Aorta (tissue), 5 donors: ENCODE data around the gene LBR. TPM values are rescaled to one million over a fixed set of nuclear protein-coding genes. Genes with fewer than 3 reads are reported as not detected.
A peak's percentile ranks its signal among the peaks of the same experiment; 100 is the strongest.

Source experiments
- ATAC-seq: fragments of 200-7000 bp; cut with Tn5 transposase; one replicate; pipeline ENCODE4 v1.9.1; 2022; ENCODE audit warnings: moderate library complexity; ENCODE audit not compliant: low FRiP score
- DNase-seq, 2 donors: peaks; one replicate each; pipeline ENCODE4 v3.0.0-alpha.2; 2020
- H3K27ac ChIP-seq, 2 donors: one replicate each; pipeline ENCODE4 v1.5.1; 2013; ENCODE audit warnings: low read length in 2 of 2, mild to moderate bottlenecking in 2 of 2, moderate library complexity in 2 of 2, control low read depth in 1 of 2, inconsistent platforms in 1 of 2, low read depth in 1 of 2
- H3K27me3 ChIP-seq, 2 donors: one replicate each; pipeline ENCODE4 v1.6.1; 2013; ENCODE audit warnings: control low read depth in 1 of 2, low read length in 1 of 2, mild to moderate bottlenecking in 1 of 2, moderate library complexity in 1 of 2; ENCODE audit not compliant: insufficient read depth in 2 of 2, control insufficient read depth in 1 of 2
- H3K36me3 ChIP-seq, 2 donors: one replicate each; pipeline ENCODE4 v1.6.1; 2013; ENCODE audit warnings: control low read depth in 1 of 2, low read length in 1 of 2, mild to moderate bottlenecking in 1 of 2; ENCODE audit not compliant: insufficient read depth in 2 of 2, control insufficient read depth in 1 of 2
- H3K4me1 ChIP-seq, 2 donors: one replicate each; pipeline ENCODE4 v1.6.1; 2013; ENCODE audit warnings: low read length in 2 of 2, control low read depth in 1 of 2, mild to moderate bottlenecking in 1 of 2, moderate library complexity in 1 of 2; ENCODE audit not compliant: insufficient read depth in 2 of 2, control insufficient read depth in 1 of 2
- H3K4me3 ChIP-seq, 2 donors: one replicate each; pipeline ENCODE4 v1.5.1; 2013; ENCODE audit warnings: low read length in 2 of 2, control low read depth in 1 of 2, mild to moderate bottlenecking in 1 of 2
- H3K9me3 ChIP-seq: one replicate; pipeline ENCODE4 v1.6.1; 2013; ENCODE audit warnings: mild to moderate bottlenecking, low read length; ENCODE audit not compliant: control insufficient read depth
- WGBS, 2 donors: extraction: QIAGEN DNeasy Blood & Tissue Kit; methylation state at CpG; one replicate each; pipeline ENCODE4 v1.1.7; 2013; 5-methylcytosine and 5-hydroxymethylcytosine counted together
- intact Hi-C, 2 donors: fragments of 100-400 bp; cut with DNase I; formaldehyde crosslinking; loops; one replicate each; pipeline versions ENCODE4 v1.14.2 to v1.15.0; 2022
- polyA plus RNA-seq, 2 donors: library from polyadenylated mRNA; stranded (reverse); fragments of 200-250 nt; gene quantifications; one replicate each; pipeline ENCODE4 v1.2.3, GENCODE V29; 2013
- total RNA-seq, 2 donors: library from RNA; stranded (reverse); fragmentation: NEBNext Ultra II Directional; extraction: Animal tissue kit (Norgen Biotek cat#: 25700); gene quantifications; one replicate each; pipeline ENCODE4 v1.2.1, GENCODE V29; 2021
- donor health status: healthy with polysubstance abuse.
- donor health status: Bipolar disorder and iron deficiency.
- donor health status: DM: no; HTN: no; CAD: no.
- donor health status: DM: no; HTN: no; CAD: no.
- donor health status: DM: yes; HTN: yes; CAD: no.

LBR gene
- total and polyA plus RNA-seq, 4 donors: 8.5 to 48.4 (median 29.2) TPM

- no peaks in the 10 kb centered on the region for H3K9me3 ChIP-seq
- WGBS, 2 donors: 94 to 96% methylated on average over 9 of the region's 9 CpGs
- ATAC-seq: no peak
- no peak overlapping the region for H3K27ac ChIP-seq
- no peak for DNase-seq
- H3K4me3 ChIP-seq: no peak overlapping the region
- intact Hi-C loops: no loop called here
- H3K36me3 ChIP-seq: no peaks in the 10 kb centered on the region
- H3K4me1 ChIP-seq: peaks cover 0 to 3% of the 10 kb centered on the region in 2 donors
- no peaks in the 10 kb centered on the region for H3K27me3 ChIP-seq
These were observed 21.4 kb upstream of the LBR start for GRCh38 chr1:225449261-225449660.

GRCh38 chr1:225448146-225448805, 20.4 kb upstream of the LBR start:
- intact Hi-C loops: no loop called here
- ATAC-seq (no peak), DNase-seq (no peak)
- Histone ChIP-seq H3K27ac (peak overlapping the region in 1 of 2 donors; percentile 52), H3K9me3 (no peaks in the 10 kb centered on the region), H3K27me3 (no peaks in the 10 kb centered on the region), H3K4me3 (no peak overlapping the region), H3K4me1 (no peaks in the 10 kb centered on the region), H3K36me3 (no peaks in the 10 kb centered on the region)
- 32 to 33% methylated on average over 9 of the region's 9 CpGs for WGBS, 2 donors

DNA sequence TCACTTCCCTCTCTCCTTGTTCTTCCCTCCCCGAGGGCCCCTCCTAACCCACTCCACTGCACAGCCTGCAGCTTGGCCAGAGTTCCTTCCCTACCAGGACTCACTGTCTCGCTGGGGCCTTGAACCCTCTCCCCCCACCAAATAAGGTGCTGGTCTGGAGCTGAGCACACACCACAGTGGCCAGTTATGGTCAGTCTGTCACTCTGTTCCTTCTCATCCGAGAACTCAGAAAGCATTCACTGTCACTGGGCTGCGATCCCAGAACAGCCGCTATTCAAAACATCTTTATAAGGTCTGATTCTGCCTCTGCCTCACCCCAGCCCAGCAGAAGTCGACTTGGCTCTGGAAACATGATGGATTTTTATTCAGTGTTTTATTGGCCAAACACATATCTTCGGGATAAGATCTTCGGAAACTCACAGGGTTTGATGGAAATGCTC, 19.8 kb upstream of the LBR start:
- peak in 1 of 2 donors; percentile 69 for DNase-seq
- intact Hi-C loops: no loop called here
- H3K9me3 ChIP-seq: no peaks in the 10 kb centered on the region
- no peak overlapping the region for H3K4me3 ChIP-seq
- H3K4me1 ChIP-seq: no peaks in the 10 kb centered on the region
- WGBS, 2 donors: 3 to 4% methylated on average over 8 of the region's 8 CpGs
- ATAC-seq: peak; percentile 80
- no peak overlapping the region for H3K27ac ChIP-seq
- H3K36me3 ChIP-seq: no peaks in the 10 kb centered on the region
- H3K27me3 ChIP-seq: no peaks in the 10 kb centered on the region

DNA sequence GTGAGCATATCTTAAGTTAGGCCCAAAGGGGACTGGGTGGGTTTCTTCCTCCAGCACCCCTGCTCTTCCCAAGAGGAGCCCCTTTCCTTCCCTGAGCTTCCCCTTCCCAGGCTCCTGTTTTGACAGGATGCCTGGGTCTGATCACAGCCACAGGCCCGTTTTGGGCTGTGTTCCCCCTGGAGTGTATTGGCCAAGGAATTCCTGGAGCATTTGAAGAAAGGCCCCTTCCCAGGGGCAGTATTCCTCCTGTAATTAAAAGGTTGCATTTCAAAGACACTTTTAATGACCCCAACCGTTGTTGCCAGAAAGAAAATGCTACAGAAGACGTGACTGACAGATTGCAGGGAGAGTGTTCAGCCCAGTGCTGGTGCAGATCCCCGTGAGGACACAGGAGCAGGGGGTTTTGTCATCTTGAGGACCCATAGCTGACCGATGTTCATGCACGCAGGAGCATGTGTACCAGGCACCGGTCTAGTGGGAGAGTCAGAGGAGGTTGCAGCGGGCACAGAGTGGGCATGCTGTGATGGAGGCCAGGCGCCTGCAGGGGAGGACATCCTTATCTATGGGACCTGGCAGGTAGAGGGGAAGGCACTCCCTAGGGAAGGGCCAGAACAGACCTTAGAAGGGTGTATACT, 19.3 kb upstream of the LBR start:
- no peak for DNase-seq
- no peak for ATAC-seq
- intact Hi-C loops: no loop called here
- H3K27me3 ChIP-seq: no peaks in the 10 kb centered on the region
- H3K36me3 ChIP-seq: no peaks in the 10 kb centered on the region
- H3K4me1 ChIP-seq: no peaks in the 10 kb centered on the region
- no peaks in the 10 kb centered on the region for H3K9me3 ChIP-seq
- H3K4me3 ChIP-seq: no peak overlapping the region
- WGBS, 2 donors: 71% methylated on average over 9 of the region's 9 CpGs
- H3K27ac ChIP-seq: no peak overlapping the region

- ATAC-seq (no peak), DNase-seq (no peak)
- Histone ChIP-seq H3K9me3 (no peaks in the 10 kb centered on the region), H3K36me3 (no peaks in the 10 kb centered on the region), H3K27me3 (no peaks in the 10 kb centered on the region), H3K4me3 (no peak overlapping the region), H3K27ac (no peak overlapping the region), H3K4me1 (no peaks in the 10 kb centered on the region)
- intact Hi-C loops: no loop called here
- WGBS, 2 donors: 77 to 81% methylated on average over 7 of the region's 7 CpGs
These were observed 18.7 kb upstream of the LBR start for GRCh38 chr1:225446595-225446960.

DNA sequence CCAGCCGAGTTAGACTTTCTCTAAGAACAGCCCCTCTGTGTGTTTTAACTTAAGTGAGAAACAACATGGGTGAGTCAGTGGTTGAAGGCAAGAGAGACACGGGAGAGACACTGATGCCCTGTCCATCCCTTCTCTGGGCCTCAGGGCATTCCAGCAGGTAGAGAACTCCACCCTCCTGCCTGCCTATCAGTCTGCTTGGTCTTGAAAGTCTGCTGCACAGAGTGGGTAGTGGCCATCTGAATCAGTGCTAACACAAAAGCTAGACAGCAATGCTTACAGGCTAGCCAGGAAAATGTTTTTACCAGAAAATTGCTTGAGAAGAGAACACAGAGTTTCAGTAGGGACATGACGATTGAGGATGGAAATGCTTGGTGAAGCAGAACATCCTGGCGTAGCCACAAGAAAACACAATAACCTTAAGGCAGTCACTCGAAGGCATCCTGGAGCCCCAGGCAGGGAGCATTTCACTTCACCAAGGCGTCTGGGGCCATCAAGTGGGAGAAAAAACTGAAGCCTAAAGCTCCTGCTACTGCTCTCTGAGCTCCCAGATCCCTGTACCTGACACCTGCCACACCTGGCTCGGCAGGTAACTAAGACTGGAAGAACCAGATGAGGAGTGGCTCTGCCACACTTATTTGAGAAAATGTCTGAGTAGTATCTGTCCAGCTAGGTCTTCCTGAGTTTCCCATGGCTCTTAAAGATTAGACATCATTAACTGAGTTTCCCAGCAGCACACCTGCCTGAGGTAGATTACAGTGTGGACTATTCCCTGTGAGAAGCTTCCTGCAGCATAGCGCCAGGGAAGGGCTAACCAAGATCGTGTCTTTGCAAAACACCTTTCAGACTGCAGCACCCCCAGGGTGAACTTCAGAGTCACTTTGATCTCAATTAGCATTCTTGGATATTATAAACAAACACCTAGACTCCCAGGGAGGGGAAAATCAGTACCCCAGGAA, 18.1 kb upstream of the LBR start:
- Histone ChIP-seq H3K27ac (no peak overlapping the region), H3K36me3 (no peaks in the 10 kb centered on the region), H3K27me3 (no peaks in the 10 kb centered on the region), H3K4me1 (no peaks in the 10 kb centered on the region), H3K9me3 (no peaks in the 10 kb centered on the region), H3K4me3 (no peak overlapping the region)
- ATAC-seq (no peak), DNase-seq (no peak)
- 81 to 84% methylated on average over 9 of the region's 9 CpGs for WGBS, 2 donors
- intact Hi-C loops: no loop called here

DNA sequence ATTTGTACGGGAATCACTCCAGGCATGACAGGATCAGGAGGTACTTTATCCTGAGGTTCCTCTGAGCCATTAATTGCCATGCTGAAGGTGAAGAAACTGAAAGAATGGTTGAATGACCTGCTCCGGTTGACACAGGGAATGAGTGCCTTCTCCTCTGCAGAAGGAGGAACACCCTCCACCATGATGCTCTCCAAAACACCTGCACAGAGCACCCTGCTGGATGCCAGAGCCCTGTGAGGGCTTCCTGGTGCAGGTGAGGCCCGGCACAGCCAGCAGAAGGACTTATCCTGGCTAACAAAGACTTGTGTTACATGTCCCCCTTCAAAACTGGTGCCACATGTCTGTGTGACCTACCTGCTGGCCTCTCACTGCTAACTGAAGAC, 14.3 kb upstream of the LBR start:
- H3K36me3 ChIP-seq: no peaks in the 10 kb centered on the region
- DNase-seq: no peak
- H3K27me3 ChIP-seq: no peaks in the 10 kb centered on the region
- no peaks in the 10 kb centered on the region for H3K4me1 ChIP-seq
- intact Hi-C loops: no loop called here
- H3K27ac ChIP-seq: no peak overlapping the region
- WGBS, 2 donors: 86 to 87% methylated on average over 3 of the region's 3 CpGs
- no peak for ATAC-seq
- no peaks in the 10 kb centered on the region for H3K9me3 ChIP-seq
- H3K4me3 ChIP-seq: no peak overlapping the region

DNA sequence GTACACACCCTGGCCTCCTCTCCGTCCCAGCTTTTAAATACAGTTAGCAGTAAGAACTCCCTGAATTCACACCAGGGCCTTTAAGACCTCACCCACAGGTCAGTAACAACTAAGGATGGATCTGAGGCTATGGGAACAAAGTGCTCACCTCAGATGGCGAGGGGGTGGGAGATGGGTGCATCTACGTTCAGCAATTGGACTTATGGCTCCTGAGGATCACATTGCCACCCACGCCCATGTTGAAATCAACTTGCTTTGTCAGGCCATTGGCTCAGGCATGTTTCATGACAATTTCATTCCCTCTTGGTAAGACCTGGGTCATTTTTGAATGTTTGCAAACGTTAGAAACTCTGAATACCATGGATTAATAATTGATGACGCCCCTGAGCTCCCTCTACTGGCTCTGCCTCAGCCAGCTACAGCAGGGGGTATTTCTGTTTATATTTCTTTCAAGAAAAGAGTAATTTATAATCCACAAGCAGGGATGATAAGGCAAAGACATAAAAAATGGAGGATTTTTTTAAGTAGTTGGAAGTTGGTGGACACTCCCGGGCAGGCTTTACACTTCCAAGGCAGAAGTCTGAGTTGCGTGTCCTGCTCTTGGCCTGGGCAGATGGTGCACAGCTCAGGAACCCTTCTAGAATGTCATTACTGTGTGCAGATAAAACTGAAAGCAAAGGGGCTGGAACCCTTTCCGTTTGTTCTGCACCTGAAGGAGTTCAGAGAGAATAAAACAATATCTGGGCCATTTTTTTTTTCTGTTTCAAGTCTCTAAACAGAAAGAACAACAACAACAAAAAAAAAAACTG, 13.7 kb upstream of the LBR start:
- H3K4me1 ChIP-seq: no peaks in the 10 kb centered on the region
- no peaks in the 10 kb centered on the region for H3K9me3 ChIP-seq
- WGBS, 2 donors: 83 to 86% methylated on average over 9 of the region's 9 CpGs
- intact Hi-C loops: no loop called here
- H3K27me3 ChIP-seq: no peaks in the 10 kb centered on the region
- no peaks in the 10 kb centered on the region for H3K36me3 ChIP-seq
- DNase-seq (no peak), ATAC-seq (no peak)
- H3K27ac ChIP-seq: no peak overlapping the region
- H3K4me3 ChIP-seq: no peak overlapping the region
